ENCODE results near the gene COL5A2.

The COL5A2 gene

GRCh38 chr2:189188115-189188805 lies 8.7 kb upstream of the COL5A2 start:
- ChIA-PET POLR2A (no interaction called here), CTCF (interaction anchor here (1.3 to 1.8 kb wide), 2 partner anchors 14 to 19 kb away, joined by 3 read pairs; no protein-coding TSS in a partner anchor)
- TF ChIP-seq, protein P1, sequence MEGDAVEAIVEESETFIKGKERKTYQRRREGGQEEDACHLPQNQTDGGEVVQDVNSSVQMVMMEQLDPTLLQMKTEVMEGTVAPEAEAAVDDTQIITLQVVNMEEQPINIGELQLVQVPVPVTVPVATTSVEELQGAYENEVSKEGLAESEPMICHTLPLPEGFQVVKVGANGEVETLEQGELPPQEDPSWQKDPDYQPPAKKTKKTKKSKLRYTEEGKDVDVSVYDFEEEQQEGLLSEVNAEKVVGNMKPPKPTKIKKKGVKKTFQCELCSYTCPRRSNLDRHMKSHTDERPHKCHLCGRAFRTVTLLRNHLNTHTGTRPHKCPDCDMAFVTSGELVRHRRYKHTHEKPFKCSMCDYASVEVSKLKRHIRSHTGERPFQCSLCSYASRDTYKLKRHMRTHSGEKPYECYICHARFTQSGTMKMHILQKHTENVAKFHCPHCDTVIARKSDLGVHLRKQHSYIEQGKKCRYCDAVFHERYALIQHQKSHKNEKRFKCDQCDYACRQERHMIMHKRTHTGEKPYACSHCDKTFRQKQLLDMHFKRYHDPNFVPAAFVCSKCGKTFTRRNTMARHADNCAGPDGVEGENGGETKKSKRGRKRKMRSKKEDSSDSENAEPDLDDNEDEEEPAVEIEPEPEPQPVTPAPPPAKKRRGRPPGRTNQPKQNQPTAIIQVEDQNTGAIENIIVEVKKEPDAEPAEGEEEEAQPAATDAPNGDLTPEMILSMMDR (IDR thresholded peaks at IDR 0.05; ENCODE audit: control extremely low read depth, extremely low read depth, low read depth, missing control alignments), result no peak
- DNase-seq (ENCODE audit: extremely low spot score), result no peak

GRCh38 chr2:189183170-189183569 lies 3.6 kb upstream of the COL5A2 start:
- ChIA-PET CTCF (interaction anchor here (1.4 kb wide), 1 partner anchor 12 kb away, joined by 3 read pairs; no protein-coding TSS in a partner anchor), POLR2A (no interaction called here)
- DNase-seq (ENCODE audit: extremely low spot score), result no peak
- TF ChIP-seq, protein P1 (IDR thresholded peaks at IDR 0.05; ENCODE audit: control extremely low read depth, extremely low read depth, low read depth, missing control alignments), result no peak

DNA sequence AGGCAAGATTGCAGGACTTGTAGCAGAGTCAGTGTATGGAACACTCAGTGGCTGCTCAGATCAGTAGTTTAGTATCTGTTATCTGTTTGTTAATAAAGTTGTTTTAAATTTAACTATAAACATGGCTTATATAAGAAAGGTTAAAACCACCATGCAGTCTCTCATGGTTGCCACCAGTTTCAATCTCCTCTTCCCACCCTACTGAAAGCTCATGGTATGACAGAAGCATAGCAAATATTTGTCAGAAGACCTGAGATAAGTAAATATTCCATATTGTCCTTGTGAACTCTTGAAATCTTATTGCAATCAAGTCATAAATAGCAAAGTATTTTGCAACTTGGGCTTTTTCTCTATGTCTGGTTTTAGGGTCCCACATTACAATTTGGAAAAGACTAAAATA lies 2.1 kb upstream of the COL5A2 start:
- CTCF ChIA-PET, result no interaction called here
- POLR2A ChIA-PET, result no interaction called here
- DNase-seq (ENCODE audit: extremely low spot score), result no peak
- TF ChIP-seq, protein P1 (IDR thresholded peaks at IDR 0.05; ENCODE audit: control extremely low read depth, extremely low read depth, low read depth, missing control alignments), result no peak

DNA sequence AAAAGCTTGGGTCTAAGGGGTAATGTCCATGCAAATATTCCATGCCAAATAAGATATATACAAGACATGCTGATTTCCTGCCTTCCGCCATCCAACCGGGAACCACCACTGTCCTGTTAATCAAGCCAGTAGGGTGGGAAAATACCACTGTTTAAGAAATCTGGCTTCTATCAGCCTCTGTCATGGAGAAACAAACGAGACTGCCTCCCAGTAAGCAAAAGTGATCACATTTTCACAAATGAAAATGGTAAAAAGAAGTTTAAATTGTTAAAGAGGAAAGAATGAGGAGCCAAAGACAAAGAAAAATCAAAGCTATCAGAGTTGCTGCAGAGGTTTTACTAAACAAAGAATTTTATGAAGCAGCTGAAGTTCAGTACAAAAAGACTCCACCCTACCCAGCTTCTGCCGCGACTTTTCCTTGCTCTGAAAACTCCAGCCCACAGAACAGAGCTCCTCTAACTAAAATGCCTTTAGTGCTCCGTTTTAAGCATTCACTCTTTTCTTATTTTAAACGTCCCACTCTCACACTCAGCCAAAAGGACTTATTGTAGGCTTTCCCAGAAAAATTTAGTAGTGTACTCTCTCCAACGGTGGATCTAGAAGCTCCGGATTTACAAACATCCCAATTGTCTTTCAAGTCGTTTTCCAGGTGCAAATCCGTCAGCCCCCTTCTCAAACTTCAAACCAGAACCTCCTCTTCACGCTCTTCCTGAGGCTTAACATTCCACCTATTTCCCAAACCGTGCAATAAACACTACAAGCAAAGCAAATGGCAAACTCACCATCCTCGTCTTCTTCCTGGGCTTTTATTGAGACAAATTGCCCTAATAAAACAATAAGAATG lies 613 bp downstream of the COL5A2 start:
- ChIA-PET POLR2A (no interaction called here), CTCF (interaction anchor here (1.2 to 1.6 kb wide), 2 partner anchors 14 to 36 kb away, joined by 3 to 6 read pairs; no protein-coding TSS in a partner anchor)
- TF ChIP-seq, protein P1 (IDR thresholded peaks at IDR 0.05; ENCODE audit: control extremely low read depth, extremely low read depth, low read depth, missing control alignments), result no peak
- no peak for DNase-seq (ENCODE audit: extremely low spot score)

GRCh38 chr2:189178054-189178453 lies 1.5 kb downstream of the COL5A2 start:
- no peak for DNase-seq (ENCODE audit: extremely low spot score)
- ChIA-PET POLR2A (no interaction called here), CTCF (interaction anchor here (1.6 kb wide), 1 partner anchor 13 kb away, joined by 6 read pairs; no protein-coding TSS in a partner anchor)
- TF ChIP-seq, protein P1 (IDR thresholded peaks at IDR 0.05; ENCODE audit: control extremely low read depth, extremely low read depth, low read depth, missing control alignments), result no peak

DNA sequence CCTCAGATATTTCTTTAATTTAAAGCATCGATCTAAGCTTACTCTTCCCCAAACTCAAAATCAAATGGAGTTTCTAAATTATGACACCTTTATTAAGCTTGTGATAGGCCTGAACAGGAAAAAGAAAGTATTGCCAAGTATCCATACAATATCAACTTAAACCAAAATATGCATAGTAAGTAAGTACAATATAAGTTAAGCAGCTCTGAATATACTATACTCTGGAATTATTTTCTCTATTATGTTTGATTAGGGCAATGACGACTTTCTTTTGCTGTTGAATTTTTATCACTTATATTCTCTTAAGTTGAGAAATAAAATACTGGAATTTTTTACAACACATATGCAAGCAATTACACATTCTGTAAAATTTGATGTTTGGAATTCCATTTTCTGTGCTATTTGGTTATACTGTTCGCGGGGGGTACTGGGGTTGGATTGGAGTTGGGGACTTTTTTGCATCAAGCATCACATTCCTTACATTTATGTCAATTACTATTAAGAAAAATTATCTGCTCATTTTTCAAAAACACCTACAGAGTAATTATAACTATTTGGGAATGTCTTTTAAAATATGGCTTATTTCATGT lies 2.2 kb downstream of the COL5A2 start:
- ChIA-PET POLR2A (no interaction called here), CTCF (interaction anchor here (1.0 to 1.2 kb wide), 2 partner anchors 11 to 34 kb away, joined by 3 read pairs; no protein-coding TSS in a partner anchor)
- TF ChIP-seq, protein P1 (IDR thresholded peaks at IDR 0.05; ENCODE audit: control extremely low read depth, extremely low read depth, low read depth, missing control alignments), result no peak
- DNase-seq (ENCODE audit: extremely low spot score), result no peak

Measured in GM10248 (cell line).